Fibroblast of skin of right biceps (primary cell): ENCODE results near the gene KRT23.

ENCODE experiments used
- DNase-seq: peaks from one replicate; pipeline ENCODE4 v3.0.0-alpha.2; 2013

Gene KRT23, protein sequence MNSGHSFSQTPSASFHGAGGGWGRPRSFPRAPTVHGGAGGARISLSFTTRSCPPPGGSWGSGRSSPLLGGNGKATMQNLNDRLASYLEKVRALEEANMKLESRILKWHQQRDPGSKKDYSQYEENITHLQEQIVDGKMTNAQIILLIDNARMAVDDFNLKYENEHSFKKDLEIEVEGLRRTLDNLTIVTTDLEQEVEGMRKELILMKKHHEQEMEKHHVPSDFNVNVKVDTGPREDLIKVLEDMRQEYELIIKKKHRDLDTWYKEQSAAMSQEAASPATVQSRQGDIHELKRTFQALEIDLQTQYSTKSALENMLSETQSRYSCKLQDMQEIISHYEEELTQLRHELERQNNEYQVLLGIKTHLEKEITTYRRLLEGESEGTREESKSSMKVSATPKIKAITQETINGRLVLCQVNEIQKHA

DNA sequence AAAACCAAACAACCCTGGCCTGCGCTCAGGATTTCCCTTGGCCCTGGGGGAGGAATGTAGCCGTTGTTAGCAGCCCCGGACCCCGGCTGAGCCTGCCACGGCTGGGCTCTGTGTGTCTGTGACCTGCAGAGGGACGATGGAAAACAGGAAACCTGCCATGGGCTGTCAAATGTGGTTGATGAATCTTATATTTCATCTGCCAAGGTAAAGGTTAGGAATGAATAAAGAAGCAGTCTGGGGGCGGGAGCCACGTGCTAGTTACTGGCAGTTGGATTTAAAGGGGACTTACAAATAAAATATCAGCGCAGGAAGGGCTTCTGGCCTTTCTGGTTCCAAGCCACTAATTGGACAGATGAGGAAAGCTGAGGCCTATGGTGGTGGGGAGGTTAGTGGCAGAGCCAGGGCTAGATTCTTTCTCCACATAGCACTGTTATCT, at the start of gene KRT23:
TSS of gene KRT23 (minus strand) at position 263 of the 436 bp plus-strand sequence. CDS start 1,043 bp downstream, outside the sequence.
- no peak for DNase-seq

DNA sequence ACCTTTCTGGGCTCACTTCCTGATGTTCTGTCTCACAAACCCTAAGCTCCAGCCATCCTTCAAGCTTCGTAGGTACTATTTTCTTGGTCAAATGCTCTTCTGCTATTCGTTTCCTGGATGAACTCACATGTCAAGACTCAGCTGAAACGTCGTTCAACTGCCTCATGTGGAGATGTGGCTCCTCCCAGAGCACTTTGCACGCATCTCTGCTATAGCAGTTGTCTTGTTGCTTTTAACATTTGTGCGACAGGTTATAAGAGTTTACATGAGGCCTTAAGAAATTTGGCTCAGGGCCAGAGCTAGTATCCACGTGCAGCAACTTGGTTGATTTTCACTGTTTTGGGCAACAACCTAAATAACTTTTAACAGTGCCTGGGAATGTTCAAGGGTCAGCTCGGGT, 49.5 kb upstream of the KRT23 start:
- no peak for DNase-seq

DNA sequence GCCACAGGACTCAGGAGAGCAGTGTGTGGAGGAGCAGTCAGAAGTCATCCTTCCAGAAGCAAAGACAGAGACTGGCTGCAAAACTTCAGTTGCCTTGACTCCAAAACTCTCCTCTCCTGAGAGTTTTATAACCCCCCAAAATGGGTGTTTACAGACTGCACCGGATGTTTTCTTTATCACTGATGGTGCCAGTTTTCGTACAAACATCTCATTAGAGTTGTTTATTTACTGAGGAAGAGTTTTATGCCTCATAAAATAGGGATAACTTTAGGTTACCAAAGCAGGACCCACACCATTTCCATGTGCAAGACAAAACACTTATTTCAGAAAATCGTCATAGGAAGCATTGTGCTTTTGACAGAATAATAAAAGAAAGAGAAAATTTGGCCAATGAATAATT, 46.8 kb upstream of the KRT23 start, which contains the start of gene KRT40:
TSS of gene KRT40 (minus strand) at position 101 of the 400 bp plus-strand sequence. CDS start at position 48, 53 bp downstream.
- DNase-seq: no peak

DNA sequence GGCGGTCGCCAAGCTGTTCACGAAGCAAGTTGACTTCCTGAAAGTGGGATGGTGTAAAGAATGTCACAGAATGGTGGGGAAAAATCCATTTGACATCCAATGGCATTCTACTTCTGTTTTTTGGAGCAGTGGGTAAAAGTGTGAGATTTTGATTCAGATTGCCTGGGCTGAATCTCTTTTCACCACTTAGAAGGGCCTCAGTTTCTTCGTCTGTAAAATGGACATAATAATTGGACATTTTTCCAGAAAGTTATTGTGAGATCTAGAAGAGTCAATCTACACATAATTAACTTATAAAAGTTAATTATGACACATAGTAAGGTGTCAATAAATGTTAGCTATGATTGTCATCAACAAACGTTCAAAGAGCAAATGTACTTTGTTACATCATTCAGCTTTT, 43.7 kb upstream of the KRT23 start:
- DNase-seq: no peak

DNA sequence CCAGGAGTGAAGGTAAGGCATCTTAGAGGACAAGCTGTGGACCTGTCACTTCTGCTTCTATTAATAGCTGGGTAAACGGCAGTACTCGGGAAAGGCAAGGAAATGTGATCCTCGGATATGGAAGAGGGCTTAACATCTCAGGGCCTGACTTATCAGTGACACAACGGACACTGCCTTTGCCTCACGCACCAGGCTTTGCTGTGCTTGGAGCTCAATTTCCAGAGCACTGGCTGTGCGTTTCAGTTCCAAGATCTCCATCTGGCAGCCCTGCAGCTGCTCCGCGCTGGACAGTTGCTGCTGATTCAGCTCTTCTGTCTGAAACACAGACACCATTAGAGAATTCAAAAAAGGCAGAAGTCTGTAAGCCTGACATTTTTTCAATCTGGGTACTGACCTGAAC, 43.1 kb upstream of the KRT23 start:
- peak; percentile 42 for DNase-seq

DNA sequence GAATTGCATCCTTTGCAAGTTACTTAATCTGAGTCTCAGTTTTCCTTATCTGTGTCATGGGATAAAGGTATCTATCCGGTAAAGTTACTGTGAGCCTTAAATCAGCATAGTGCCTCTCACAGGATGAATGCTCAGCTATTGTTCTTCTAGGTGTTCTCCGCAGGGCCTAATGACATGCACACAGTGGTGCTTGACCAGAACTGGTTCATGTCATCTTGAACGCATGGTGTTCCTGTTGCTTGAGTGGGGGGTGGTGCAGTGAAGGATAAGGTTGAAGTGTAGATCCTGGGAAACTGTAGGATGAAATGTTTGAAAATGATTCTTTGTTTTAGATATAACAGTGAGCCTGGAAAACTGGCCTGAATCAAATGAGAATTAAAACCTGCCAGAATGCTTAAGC, 42.7 kb upstream of the KRT23 start:
- DNase-seq: no peak

DNA sequence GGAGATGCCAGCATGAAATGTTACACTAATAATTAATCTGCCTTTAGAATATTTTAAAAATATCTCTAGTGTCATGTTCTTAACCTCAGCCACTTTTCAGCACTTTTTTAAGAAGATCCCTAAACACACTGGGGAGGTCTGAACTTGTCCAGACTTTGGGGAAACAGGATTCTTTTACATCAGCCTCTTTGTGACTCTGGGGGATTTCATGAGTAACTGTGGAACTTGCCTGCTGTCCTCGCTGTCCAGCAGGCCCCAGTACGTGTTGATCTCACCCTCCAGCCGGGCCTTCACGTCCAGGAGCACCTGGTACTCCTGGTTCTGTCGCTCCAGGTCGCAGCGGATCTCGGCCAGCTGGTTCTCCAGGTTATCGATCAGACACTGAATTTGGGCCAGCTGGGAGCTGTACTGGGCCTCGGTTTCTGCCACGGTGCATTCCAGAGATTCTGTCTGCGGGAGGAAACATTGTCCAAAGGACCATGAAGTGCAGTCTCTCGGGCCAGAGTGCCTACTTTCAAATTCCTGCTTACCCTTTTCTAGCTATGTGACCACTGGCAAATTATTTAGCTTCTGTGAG, 41.2 kb upstream of the KRT23 start:
- DNase-seq: no peak

DNA sequence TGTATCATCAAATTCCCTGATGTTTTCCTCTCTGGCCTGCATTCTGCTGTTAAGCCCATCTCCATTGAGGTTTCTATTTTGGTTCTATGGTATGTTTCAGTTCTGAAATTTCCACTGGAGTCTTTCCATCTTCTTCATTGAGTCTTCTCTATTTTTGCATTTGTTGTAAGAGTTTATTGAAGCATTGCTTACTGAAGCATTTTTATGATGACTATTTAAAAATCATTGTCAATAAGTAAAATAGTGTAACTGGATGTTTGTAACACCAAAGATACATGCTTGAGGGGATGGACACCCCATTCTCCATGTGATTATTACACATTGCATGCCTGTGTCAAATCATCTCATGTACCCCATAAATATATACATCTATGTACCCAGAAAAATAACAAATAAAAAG, 38.1 kb upstream of the KRT23 start:
- no peak for DNase-seq

DNA sequence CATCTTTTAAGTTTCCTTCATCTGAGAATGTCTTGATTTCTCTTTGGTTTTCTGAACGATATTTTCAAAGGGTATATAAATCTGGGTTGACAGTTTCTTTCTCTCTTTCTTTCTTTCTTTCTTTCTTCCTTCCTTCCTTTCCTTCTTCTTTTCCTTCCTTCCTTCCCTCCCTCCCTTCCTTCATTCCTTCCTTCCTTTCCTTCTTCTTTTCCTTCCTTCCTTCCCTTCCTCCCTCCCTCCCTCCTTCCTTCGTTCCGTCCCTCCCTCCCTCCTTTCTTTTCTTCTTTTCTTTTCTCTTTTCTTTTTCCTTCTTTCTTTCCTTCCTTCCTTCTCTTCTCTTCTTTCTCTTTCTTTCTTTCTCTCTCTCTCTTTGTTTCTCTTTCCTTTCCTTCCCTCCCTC, 36.9 kb upstream of the KRT23 start:
- DNase-seq: no peak

DNA sequence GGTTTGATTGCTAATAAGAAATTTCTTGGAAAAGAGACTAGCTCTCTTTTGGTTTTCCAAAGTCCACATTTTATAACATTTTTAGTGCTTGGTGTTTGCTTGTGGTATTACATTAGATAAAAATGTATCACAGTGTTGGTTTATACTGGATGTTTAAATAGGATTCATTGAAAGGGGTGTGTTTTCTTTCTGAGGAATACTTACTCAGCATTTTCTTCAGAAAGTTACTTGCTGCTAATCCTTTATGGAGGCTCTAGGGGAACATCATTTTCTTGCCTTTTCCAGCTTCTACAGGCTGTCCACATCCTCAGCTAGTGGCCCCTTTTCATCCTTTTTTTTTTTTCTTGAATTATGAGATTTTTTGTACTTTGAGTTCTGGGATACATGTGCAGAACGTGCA, 30.1 kb upstream of the KRT23 start:
- DNase-seq: no peak

DNA sequence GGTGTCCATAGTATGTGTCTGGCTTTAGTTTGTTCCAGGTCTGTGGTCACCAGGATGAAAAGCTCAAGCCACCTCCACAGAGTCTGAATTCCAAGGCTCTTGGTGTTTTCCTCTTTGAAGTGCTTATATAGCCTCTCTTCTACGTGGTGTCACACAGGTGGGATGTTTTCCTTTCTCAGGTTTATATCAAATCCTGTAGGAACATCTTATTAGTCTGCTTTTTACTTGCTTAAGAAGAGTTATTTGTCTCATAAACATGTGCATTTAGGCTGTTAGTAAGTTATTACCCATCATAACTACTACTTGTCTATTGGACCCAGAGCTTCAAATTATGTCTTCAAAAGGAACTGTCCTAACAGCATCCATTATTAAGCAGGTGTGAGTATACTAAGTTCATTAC, 29.4 kb upstream of the KRT23 start, which contains the start of gene KRT39:
TSS of gene KRT39 (minus strand) at position 101 of the 400 bp plus-strand sequence. CDS start at position 9, 92 bp downstream.
- no peak for DNase-seq

DNA sequence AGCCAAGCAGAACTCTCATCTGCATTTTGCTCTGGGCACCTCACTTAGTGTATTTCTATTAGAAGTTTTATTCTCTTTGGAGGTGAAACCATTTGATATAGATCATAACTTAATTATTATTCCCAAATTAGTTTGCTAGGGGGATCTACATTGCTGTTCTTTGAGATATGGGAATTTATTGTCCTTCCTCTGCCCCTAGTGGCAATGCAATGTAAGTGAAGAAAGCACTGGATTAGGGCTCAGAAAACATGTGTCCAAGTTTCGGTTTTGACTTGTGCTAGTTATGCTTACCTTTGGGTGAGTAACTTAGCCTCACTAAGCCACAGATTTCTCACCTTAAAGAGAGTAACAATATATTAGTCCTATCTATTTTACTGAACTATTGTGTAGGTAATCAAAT, 26.4 kb upstream of the KRT23 start:
- DNase-seq: peak; percentile 26

DNA sequence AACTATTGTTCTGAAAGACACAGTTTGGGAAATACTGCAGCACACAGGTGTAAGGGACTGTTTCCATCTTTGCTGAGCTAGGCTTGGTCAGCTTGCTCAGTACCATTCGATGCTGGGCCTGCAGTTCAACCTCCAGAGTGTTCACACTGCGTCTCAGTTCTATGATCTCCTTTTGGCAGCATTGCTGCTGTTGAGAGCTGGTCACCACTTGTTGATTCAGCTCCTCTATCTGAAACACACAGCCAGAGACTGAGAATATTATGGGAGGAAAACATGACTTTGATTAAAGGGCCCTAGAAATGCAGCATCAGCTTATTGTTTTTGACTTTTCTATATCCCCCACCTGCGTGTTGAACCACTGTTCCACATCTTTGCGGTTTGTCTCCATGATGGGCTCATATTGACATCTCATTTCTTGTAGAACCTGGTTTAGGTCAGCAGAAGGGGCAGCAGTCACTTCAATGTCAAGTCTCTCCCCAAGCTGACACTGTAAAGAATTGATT, 24.7 kb upstream of the KRT23 start:
- DNase-seq: no peak

DNA sequence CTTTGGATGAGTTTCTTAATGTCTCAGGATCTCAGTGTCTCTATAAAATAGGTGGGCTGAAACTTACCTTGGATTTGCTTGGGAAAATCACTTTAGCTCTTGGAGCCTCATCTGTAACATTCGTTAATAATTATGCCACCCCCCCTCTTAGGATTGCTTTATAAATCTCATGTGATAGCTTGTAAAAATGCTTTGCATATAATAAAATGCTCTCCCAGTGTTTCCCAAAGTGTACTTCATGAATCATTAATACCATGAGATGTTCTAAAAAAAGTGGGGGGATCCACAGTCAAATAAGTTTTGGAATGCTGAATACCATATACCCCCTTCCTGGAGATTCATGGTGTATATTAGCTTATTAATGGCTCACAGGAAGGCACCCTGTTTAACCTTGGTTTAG, 24.1 kb upstream of the KRT23 start:
- DNase-seq: no peak

DNA sequence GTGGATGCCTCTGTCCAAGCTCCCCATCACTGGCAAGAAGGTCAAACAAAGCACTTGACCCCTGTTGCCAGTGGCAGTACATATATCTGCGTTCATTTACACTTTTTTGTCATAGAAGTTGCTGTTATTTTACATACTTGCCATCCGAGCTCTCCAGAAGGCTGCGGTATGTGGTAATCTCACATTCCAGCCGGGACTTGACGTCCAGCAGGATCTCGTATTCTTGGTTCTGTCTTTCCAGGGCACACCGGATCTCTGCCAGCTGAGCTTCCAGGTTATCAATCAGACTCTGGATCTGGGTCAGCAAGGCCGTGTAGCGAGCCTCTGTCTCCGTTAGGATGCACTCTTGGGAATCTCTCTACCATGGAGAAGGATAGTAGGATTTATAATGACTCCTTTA, 22.7 kb upstream of the KRT23 start:
- DNase-seq: no peak

DNA sequence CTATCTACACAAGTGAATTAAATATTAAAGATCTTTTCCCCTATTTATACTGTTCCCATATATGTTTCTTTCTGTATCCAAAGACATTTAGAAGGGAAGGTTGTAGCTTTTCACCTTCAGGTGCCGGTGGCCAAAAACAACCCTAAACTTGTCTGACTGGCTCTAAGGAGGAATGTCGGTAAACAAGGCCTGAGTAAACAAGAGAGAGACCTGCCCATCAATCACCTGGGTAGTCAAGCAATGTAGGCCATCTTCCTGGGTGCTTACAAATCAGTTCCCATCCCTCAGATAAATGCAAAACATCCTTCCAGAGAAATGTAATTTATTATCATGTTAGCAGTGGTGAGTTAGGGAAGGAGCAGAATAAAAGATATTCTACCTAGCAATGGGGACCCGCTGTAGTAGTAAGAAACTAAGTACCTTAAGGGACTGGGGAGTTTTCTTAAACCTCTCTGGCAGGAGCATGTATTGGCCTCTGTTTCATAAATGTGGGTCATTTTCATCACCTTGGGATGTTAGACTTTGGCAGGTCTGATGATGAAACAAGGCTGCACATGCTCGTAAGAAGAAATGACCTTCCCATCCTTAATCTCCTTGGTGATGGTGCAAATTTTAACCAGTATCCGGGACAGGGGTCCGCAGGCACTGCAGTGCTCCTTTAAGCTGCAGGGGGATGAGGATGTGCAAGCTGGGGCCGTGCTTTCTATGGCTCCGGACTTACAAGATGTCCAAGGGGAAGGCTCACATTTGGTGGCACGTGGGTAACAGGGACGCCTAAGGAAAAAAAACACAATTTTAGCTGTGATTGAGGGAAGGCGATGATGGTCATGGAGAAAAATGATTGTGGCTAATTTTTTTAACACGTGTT, 20.9 kb upstream of the KRT23 start:
- no peak for DNase-seq

DNA sequence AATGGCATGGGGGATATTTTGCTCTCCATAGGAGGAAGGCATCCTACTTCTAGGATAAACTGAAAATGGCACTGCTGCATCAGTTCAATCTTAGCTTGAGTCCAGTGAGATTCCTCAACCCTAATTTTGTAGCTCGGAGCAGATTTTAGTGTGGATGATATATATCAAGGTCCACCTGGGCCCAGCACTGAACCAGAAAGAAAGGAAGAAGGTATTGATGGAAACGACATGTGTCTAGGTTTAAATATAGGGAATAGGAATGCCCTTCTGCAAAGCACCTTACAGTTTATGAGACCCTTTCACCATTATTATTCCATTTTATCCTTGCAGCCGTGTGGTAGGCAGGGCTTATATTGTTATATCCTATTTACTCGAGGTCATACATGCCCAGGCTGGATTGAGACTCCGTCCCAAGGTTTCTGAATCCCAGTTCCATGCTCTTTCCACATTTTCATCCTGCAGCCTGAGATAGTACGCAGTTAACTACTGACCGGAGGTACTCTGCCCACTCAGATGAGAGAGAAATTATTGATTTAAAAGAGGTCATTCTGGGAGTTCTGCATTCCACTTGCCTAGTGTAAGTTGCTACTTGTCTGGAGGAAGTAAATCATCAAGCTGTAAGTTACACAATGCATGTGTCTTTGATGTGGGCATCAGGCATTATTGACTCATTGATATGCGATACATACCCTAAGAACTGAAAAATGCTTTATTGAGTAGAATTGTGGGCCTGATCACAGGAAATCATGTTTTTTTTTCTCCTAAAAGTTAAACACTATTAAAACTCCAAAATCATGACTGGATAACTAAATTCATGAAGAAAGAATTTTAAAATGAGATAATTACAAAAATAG, 19.2 kb upstream of the KRT23 start:
- DNase-seq: peak; percentile 98

DNA sequence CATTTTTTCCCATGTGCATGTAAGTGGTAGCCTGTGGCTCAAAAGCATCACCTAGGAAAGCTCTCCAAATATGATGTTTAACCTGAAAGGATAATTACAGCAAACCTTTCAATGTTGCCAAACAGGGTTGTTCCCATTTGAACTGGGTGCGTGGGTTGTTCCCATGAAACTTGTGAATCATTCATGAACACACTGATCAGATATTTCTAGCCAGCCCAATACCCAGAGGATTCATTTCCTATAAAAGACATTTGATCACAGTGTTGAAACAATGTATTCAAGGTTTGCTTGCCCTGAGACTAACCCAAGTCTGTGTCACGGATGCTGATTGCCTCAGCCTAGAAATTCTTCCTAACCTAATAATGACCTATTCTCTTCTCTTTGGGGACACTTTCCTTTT, 16.4 kb upstream of the KRT23 start:
- DNase-seq: peak; percentile 88

DNA sequence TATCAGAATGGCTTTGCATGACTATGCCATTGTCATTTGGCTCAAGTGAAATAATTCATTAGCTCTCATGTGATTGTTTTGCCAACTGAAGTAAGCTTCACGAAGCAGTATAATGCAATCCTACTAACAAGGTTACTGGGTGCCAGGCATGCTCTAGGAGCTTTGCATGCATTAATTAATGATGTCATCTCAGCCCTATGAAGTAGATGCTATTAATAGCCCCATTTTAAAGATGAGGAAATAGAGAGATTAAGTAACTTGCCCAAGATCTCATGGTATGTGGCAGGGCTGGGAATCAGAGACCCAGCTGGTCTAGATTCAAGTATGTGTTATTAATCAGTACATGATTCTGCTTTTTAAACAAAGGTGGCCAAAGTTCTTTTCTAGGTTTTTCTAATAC, 15.2 kb upstream of the KRT23 start:
- peak; percentile 90 for DNase-seq

DNA sequence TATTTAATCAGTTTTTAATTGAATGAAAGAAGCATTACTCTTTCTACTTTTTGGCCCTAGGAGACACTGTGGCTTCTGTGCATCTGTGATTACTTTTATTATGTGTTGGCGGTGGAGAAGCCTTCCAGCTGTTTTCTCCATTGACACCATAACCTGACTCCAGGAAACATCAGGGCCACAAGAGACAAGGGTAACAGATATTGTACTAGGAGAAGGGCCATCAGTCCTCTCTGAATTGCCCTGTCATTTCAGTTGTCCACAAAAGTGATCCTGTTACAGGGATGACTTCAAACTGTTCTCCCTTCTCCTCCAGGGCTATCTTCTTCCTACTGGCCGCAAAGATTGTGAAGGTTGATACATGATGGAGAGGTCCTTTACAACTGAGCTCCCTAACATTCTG, 14.7 kb upstream of the KRT23 start:
- DNase-seq: no peak

DNA sequence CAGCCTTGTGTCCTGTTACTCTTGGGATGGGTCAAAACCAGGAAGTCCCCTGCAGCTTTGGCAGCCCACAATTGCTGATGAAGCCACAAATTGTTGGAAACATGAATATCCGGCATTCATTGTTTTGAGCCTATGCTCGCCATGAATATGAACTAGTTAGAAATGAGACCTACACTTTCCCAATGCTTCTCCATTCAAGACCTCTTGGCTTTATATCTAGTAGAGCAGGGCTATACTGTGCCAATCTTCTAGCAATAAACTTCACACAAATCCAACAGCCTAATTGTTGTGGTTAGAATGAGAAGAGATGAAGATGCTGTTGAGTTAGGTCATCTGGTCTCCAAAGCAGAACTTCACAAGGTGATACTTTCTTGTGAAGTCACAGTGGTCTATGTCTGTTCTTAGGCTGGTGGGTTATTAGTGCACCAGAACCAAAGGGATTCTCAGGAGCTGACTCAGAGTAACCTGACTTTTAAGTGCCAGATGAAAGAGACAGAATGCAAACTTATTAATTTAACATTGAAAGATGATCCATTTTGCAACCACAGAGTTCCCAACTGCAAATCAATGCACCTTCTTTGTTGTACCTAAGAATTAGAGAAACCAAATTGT, 13.7 kb upstream of the KRT23 start:
- no peak for DNase-seq

DNA sequence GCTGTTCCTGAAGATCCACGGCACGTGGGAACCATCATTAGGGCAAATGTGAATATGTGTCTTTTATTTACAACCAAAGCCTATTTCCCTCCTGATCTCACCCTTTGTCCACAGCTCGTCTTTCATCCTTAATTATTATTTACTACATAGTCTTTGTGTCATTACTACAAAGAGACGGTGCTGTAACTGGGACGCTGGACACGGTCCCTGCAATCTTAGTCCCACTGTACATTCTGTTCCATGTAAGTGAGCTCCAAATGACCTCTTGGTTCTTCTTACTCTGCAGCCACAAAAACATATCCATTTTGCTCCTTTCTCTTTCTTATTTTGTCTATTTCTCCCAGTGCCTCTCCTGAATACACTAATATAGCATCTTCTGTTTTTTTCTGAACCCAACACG, 12.7 kb upstream of the KRT23 start:
- DNase-seq: no peak
